Measurements from ENCODE around the gene PTTG1. TPM values are rescaled to one million over a fixed set of nuclear protein-coding genes. Genes with fewer than 3 reads are reported as not detected.

Gene PTTG1
- total RNA-seq: 337 and 344 TPM in 2 replicates

GRCh38 chr5:160421625-160422258 lies at the start of gene PTTG1:
Gene PTTG1, plus strand, starts transcription at chr5:160421855. Its CDS starts 458 bp downstream, at chr5:160422313.

DNA sequence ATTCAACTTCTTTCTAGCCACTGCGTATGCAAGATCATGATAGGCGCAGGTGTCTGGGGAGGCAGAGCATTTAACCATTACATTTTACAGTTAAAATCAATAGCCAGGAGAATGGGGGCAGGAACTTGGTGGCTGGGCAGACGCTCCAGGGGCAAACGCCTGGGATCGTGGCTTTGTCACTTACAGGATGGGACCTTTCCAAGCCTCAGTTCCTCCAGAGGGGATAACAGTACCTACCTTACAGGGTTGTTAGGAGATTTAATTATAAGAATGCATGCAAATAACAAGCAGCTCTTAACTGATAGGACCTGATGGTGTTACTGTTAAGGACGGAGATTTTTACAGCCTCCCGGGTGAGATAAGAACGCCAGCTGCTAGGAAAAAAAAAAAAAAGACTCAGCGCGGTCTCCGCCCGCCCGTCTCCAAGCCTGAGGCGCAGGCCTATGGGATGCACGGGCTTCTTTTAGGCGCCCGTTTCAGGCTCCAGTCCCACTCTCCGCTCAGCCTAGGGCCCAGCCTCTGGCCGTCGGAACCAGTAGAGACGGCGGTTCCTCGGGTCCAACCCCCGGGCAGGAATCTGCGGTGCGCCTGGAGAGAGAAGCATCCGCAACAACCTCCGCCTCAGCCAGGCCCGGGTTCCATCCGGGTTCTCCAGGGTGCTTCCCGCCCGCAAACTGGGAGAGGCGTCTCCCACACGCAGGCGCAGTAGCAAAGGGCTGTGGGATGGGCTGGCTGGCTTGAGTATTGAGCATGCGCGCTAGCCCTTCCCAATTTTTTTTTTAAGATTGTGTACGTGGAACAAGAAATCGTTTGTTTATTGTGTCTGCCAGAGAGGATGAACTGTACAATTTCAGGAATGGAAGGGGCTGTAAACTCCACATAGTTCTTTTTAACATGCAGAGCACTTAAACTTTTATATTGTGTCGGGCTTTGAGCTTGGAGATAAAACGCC lies 22.0 kb upstream of the PTTG1 start, which contains the start of gene FAM200C:
FAM200C (minus strand) TSS at position 653 of the 952 bp plus-strand sequence. CDS start 4,564 bp downstream, outside the sequence.

GRCh38 chr5:160418561-160419457 lies 2.8 kb upstream of the PTTG1 start, which contains the start of gene SLU7:
Gene SLU7, minus strand, starts transcription at chr5:160419081. Its CDS starts 3,787 bp downstream, at chr5:160415294.

Other genes with a start within 250 kb of the PTTG1 start
- gene FABP6, start 192.3 kb upstream of the PTTG1 start, total RNA-seq: not detected in 2 replicates
- gene CCNJL, start 109.3 kb upstream of the PTTG1 start, total RNA-seq: 0.34 and 1.0 TPM in 2 replicates
- 0.34 and 0.74 TPM in 2 replicates for gene C1QTNF2, start 51.2 kb upstream of the PTTG1 start, total RNA-seq
- gene FAM200C, start 21.8 kb upstream of the PTTG1 start, total RNA-seq: 2.7 TPM in 2 replicates
- gene SLU7, start 2.8 kb upstream of the PTTG1 start, total RNA-seq: 36.1 and 40.2 TPM in 2 replicates

All from bronchus fibroblast of lung (primary cell).